SK-N-SH treated with all-trans-retinoic acid at 6 μM for 48 hours (cell line): ENCODE results near the gene MRPL1.

Source experiments
- ATAC-seq: fragments of 200-7000 bp; cut with Tn5 transposase; 3 replicates; pipeline ENCODE4 v1.9.1; 2020; ENCODE audit warnings: mild to moderate bottlenecking, moderate library complexity
- ARNTL ChIP-seq: fragments of 450-650 bp; formaldehyde crosslinking; IDR thresholded peaks from 2 replicates; pipeline ENCODE4 v1.5.0; 2020; ENCODE audit warnings: low read depth, mild to moderate bottlenecking, moderate library complexity, borderline replicate concordance
- BACH2 ChIP-seq: fragments of 250-450 bp; sonication (Bioruptor Pico); IDR thresholded peaks from 2 replicates; pipeline ENCODE4 v1.9.0; 2021; ENCODE audit warnings: mild to moderate bottlenecking, borderline replicate concordance
- CSDC2 ChIP-seq: fragments of 250-450 bp; sonication (Bioruptor Pico); IDR thresholded peaks from 2 replicates; pipeline ENCODE4 v1.5.0; 2020; ENCODE audit warnings: mild to moderate bottlenecking, moderate library complexity
- GLIS3 ChIP-seq: fragments of 250-450 bp; sonication (Bioruptor Pico); IDR thresholded peaks from 2 replicates; pipeline ENCODE4 v1.5.0; 2020; ENCODE audit warnings: mild to moderate bottlenecking, moderate library complexity
- ISL1 ChIP-seq: fragments of 250-450 bp; sonication (Bioruptor Pico); IDR thresholded peaks from 2 replicates; pipeline ENCODE4 v2.1.2; 2022; ENCODE audit warnings: mild to moderate bottlenecking, moderate library complexity
- OSR1 ChIP-seq: fragments of 250-450 bp; sonication (Bioruptor Pico); IDR thresholded peaks from 2 replicates; pipeline ENCODE4 v1.8.0; 2022; ENCODE audit warnings: moderate library complexity, mild to moderate bottlenecking, inconsistent platforms
- POU6F1 ChIP-seq: fragments of 250-450 bp; sonication (Bioruptor Pico); IDR thresholded peaks from 2 replicates; pipeline ENCODE4 v1.8.0; 2021; ENCODE audit warnings: low read depth, mild to moderate bottlenecking, moderate library complexity, borderline replicate concordance
- PPARA ChIP-seq: fragments of 250-450 bp; sonication (Bioruptor Pico); IDR thresholded peaks from 2 replicates; pipeline ENCODE4 v1.5.0; 2020; ENCODE audit warnings: mild to moderate bottlenecking, borderline replicate concordance
- RARB ChIP-seq: fragments of 250-450 bp; sonication (Bioruptor Pico); IDR thresholded peaks from 2 replicates; pipeline ENCODE4 v1.8.0; 2021; ENCODE audit warnings: mild to moderate bottlenecking, moderate library complexity
- SNAI2 ChIP-seq: fragments of 250-450 bp; sonication (Bioruptor Pico); IDR thresholded peaks from 2 replicates; pipeline ENCODE4 v1.5.0; 2020; ENCODE audit warnings: mild to moderate bottlenecking, moderate library complexity
- TCF4 ChIP-seq: fragments of 250-450 bp; sonication (Bioruptor Pico); IDR thresholded peaks from 2 replicates; pipeline ENCODE4 v1.8.0; 2021; ENCODE audit warnings: mild to moderate bottlenecking, moderate library complexity, borderline replicate concordance
- TOX ChIP-seq: fragments of 250-450 bp; sonication (Bioruptor Pico); IDR thresholded peaks from 2 replicates; pipeline ENCODE4 v1.8.0; 2021; ENCODE audit warnings: mild to moderate bottlenecking, moderate library complexity, borderline replicate concordance
- TSHZ2 ChIP-seq: fragments of 250-450 bp; sonication (Bioruptor Pico); IDR thresholded peaks from 2 replicates; pipeline ENCODE4 v1.5.0; 2020; ENCODE audit warnings: mild to moderate bottlenecking, moderate library complexity
- ZC3H10 ChIP-seq: fragments of 250-450 bp; sonication (Bioruptor Pico); IDR thresholded peaks from 2 replicates; pipeline ENCODE4 v1.5.1; 2021; ENCODE audit warnings: mild to moderate bottlenecking, moderate library complexity
- ZFP3 ChIP-seq: fragments of 250-450 bp; sonication (Bioruptor Pico); IDR thresholded peaks from 2 replicates; pipeline ENCODE4 v1.5.0; 2020; ENCODE audit warnings: mild to moderate bottlenecking, moderate library complexity
- ZFP30 ChIP-seq: fragments of 450-650 bp; formaldehyde crosslinking; IDR thresholded peaks from 2 replicates; pipeline ENCODE4 v1.5.0; 2022; ENCODE audit warnings: mild to moderate bottlenecking, moderate library complexity
- ZNF565 ChIP-seq: fragments of 450-650 bp; formaldehyde crosslinking; conservative IDR thresholded peaks from 2 replicates; pipeline ENCODE4 v1.5.0; 2020; ENCODE audit warnings: low read depth, mild to moderate bottlenecking, moderate library complexity
- ZNF8 ChIP-seq: fragments of 450-650 bp; formaldehyde crosslinking; IDR thresholded peaks from 2 replicates; pipeline ENCODE4 v1.5.0; 2020; ENCODE audit warnings: mild to moderate bottlenecking, moderate library complexity
- TF ChIP-seq, protein P1 (sequence below): fragments of 250-450 bp; sonication (Bioruptor Pico); IDR thresholded peaks from 2 replicates; pipeline ENCODE4 v1.5.1; 2021; ENCODE audit warnings: mild to moderate bottlenecking, moderate library complexity
- TF ChIP-seq, protein P2 (sequence below): fragments of 250-450 bp; sonication (Bioruptor Pico); IDR thresholded peaks from 2 replicates; pipeline ENCODE4 v1.5.1; 2020; ENCODE audit warnings: low read depth, mild to moderate bottlenecking, moderate library complexity

Gene MRPL1

GRCh38 chr4:77854431-77855111 is 8.1 kb upstream of the MRPL1 start:
- TF ChIP-seq PPARA: no peak
- no peak for ATAC-seq

GRCh38 chr4:77856152-77856551 is 6.5 kb upstream of the MRPL1 start:
- TF ChIP-seq SNAI2: no peak
- no peak for TF ChIP-seq CSDC2 (CRISPR knock-in tag)
- no peak for TF ChIP-seq ZNF8 (CRISPR knock-in tag)
- TF ChIP-seq GLIS3 (CRISPR knock-in tag): no peak
- no peak for TF ChIP-seq TSHZ2
- no peak for TF ChIP-seq OSR1
- no peak for TF ChIP-seq TOX
- no peak for TF ChIP-seq RARB (CRISPR knock-in tag)
- TF ChIP-seq PPARA: no peak
- no peak for TF ChIP-seq TCF4 (CRISPR knock-in tag)
- TF ChIP-seq ZNF565 (CRISPR knock-in tag): no peak
- TF ChIP-seq ZFP30 (CRISPR knock-in tag): no peak
- TF ChIP-seq ZFP3 (CRISPR knock-in tag): no peak
- no peak for TF ChIP-seq BACH2 (CRISPR knock-in tag)
- TF ChIP-seq ARNTL (CRISPR knock-in tag): no peak
- TF ChIP-seq ZC3H10 (CRISPR knock-in tag): no peak
- TF ChIP-seq POU6F1 (CRISPR knock-in tag): no peak
- ATAC-seq: no peak

DNA sequence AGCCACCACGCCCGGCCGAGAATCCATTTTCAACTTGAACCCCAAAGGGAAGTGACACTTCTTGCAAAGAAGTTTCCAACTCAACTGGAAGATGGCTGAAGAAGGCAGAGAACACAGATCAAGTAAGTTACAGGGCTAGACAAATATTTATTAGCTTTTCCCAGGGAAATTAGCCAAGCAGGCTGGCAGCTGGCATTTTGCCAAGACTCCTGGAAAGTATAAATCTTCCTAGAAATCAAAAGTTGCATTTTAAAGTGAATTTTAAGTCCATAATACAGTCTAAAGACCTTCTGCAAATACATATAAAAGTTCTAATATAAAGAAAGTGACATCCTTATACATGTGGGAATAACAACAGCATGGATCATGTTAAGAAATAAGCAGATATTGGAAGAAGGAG is 3.4 kb upstream of the MRPL1 start:
- TF ChIP-seq POU6F1 (CRISPR knock-in tag) (no peak), OSR1 (no peak), ZC3H10 (CRISPR knock-in tag) (no peak), BACH2 (CRISPR knock-in tag) (no peak), ISL1 (CRISPR knock-in tag) (no peak), TSHZ2 (no peak), ZFP30 (CRISPR knock-in tag) (no peak), ZFP3 (CRISPR knock-in tag) (no peak), ZNF8 (CRISPR knock-in tag) (no peak)
- TF ChIP-seq, protein P1, sequence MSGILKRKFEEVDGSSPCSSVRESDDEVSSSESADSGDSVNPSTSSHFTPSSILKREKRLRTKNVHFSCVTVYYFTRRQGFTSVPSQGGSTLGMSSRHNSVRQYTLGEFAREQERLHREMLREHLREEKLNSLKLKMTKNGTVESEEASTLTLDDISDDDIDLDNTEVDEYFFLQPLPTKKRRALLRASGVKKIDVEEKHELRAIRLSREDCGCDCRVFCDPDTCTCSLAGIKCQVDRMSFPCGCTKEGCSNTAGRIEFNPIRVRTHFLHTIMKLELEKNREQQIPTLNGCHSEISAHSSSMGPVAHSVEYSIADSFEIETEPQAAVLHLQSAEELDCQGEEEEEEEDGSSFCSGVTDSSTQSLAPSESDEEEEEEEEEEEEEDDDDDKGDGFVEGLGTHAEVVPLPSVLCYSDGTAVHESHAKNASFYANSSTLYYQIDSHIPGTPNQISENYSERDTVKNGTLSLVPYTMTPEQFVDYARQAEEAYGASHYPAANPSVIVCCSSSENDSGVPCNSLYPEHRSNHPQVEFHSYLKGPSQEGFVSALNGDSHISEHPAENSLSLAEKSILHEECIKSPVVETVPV (CRISPR knock-in tag): no peak
- TF ChIP-seq, protein P2, sequence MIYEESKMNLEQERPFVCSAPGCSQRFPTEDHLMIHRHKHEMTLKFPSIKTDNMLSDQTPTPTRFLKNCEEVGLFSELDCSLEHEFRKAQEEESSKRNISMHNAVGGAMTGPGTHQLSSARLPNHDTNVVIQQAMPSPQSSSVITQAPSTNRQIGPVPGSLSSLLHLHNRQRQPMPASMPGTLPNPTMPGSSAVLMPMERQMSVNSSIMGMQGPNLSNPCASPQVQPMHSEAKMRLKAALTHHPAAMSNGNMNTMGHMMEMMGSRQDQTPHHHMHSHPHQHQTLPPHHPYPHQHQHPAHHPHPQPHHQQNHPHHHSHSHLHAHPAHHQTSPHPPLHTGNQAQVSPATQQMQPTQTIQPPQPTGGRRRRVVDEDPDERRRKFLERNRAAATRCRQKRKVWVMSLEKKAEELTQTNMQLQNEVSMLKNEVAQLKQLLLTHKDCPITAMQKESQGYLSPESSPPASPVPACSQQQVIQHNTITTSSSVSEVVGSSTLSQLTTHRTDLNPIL (CRISPR knock-in tag): no peak
- TF ChIP-seq, all 23 proteins: peak for 0
- ATAC-seq: no peak
